GOT3 (cell line): ENCODE data around the gene SRF.
"Not testable (repeated sequence)": the region's sequence is repeated elsewhere in the genome, so short reads cannot be mapped to it uniquely, and the experiment has no call there.

Experiments
- DNase-seq: peaks from one replicate; lab custom pipeline; 2025; ENCODE audit warnings: mixed read lengths; lab: John Stamatoyannopoulos, UW

Gene SRF

GRCh38 chr6:43170931-43171706 is at the start of gene SRF:
Gene SRF, plus strand, starts transcription at chr6:43171269. Its CDS starts 388 bp downstream, at chr6:43171657.
- DNase-seq = peak; percentile 97

DNA sequence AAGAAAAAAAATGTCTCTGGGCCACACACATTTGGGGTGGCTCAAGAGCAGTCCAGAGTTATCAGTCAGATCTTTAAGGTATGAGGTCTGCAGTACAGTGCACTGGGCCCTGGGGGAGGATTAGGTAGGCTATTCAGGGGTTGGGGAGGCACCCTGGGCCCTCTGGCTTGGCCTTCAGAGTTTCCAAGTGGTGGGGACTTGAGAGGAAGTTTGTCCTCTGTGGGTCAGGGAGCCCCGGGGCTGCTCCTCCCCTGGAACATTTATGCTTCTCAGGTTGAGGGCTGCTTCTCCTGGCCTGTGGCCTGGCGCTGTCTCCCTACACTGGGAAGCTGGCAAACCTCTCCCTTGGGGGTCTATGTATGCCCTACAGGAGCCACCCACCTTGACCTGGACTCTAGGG is 48.9 kb upstream of the SRF start:
- DNase-seq = no peak

- DNase-seq = no peak
These were observed 47.4 kb upstream of the SRF start for GRCh38 chr6:43123461-43124314.

DNA sequence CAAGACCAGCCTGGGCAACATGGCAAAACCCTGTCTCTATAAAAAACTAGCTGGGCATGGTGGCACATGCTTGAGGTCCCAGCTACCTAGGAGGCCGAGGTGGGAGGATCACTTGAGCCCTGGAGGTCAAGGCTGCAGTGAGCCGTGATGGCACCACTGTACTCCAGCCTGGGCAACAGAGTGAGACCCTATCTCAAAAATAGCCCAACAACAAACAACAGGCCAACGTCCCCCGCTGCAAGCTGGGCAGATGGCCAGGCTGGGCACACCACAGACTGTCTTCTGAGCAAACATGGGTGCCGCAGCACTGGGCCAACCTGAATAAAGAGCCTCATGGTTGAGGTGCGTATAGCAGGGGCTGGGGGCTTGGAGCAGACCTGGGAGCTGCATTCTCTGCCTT is 46.6 kb upstream of the SRF start:
- DNase-seq = no peak

- no peak for DNase-seq
These were observed 46.0 kb upstream of the SRF start for GRCh38 chr6:43125119-43125518.

DNA sequence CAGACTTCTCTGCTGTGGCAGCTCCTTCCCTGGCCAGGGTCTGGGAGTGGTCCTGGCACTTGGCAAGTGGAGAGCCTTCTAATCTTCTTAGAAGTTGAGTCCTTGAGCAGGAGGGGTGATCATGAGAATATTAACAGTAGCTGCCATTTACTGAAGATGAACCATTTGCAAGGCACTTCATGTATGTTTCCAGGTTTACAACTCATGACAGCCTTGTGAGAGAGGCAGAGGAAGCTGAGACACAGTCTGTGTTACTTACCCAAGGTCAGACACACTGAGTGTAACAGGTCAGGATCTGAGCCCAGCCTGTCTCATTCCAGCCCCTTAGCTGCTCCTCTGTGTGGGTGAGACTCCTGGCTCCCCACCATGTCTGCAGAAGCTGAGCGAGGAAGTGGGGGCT is 45.5 kb upstream of the SRF start:
- no peak for DNase-seq

- DNase-seq = no peak
These were observed 43.9 kb upstream of the SRF start for GRCh38 chr6:43127180-43127579.

DNA sequence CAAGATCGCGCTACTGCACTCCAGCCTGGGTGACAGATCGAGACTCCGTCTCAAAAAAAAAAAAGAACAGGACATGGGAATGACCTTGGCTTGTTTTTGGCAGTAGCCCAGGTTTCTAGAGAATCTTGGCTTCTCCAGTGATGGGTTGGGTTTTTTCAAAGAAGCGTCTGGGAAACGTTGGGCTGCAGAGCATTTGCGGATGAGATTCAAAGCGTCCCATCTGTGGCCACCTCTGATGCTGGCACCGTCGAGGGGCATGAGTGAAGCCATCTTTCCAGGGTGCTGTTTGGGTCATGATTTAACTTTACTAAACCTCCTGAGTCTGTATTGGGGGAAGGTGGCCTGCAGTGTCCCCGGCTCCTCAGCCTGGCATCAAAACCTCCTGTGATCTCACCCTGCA is 43.2 kb upstream of the SRF start:
- no peak for DNase-seq

DNA sequence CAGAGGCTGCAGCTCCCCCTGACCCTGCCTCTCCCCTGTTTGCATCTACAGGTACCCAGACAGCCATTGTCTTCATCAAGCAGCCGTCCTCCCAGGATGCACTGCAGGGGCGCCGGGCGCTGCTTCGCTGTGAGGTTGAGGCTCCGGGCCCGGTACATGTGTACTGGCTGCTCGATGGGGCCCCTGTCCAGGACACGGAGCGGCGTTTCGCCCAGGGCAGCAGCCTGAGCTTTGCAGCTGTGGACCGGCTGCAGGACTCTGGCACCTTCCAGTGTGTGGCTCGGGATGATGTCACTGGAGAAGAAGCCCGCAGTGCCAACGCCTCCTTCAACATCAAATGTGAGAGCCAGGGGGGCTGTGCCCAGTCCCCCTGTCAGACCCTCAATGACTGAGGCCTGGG is 42.1 kb upstream of the SRF start:
- DNase-seq = no peak

GRCh38 chr6:43129434-43130194 is 41.5 kb upstream of the SRF start:
- DNase-seq = no peak

DNA sequence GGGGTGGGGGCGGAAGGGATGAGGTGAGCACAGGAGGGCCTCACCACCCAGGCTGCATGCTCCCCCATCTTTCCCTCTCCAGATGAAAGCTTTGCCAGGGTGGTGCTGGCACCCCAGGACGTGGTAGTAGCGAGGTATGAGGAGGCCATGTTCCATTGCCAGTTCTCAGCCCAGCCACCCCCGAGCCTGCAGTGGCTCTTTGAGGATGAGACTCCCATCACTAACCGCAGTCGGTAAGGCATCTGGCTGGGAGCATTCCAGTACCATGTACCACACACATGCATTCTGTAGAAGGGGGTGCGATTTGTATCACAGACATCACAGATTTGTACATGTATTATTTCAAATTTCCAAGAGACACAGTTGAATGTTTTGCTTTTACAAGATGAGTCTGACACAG is 40.6 kb upstream of the SRF start:
- no peak for DNase-seq

DNA sequence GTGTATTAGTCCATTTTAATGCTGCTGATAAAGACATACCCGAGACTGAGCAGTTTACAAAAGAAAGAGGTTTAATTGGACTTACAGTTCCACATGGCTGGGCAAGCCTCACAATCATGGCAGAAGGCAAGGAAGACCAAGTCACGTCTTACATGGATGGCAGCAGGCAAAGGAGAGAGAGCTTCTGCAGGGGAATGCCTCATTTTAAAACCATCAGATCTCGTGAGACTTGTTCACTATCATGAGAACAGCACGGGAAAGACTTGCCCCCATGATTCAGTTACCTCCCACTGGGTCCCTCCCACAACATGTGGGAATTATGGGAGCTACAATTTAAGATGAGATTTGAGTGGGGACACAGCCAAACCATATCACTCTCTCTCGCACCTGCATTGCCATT is 39.7 kb upstream of the SRF start:
- DNase-seq = not testable (repeated sequence)

DNA sequence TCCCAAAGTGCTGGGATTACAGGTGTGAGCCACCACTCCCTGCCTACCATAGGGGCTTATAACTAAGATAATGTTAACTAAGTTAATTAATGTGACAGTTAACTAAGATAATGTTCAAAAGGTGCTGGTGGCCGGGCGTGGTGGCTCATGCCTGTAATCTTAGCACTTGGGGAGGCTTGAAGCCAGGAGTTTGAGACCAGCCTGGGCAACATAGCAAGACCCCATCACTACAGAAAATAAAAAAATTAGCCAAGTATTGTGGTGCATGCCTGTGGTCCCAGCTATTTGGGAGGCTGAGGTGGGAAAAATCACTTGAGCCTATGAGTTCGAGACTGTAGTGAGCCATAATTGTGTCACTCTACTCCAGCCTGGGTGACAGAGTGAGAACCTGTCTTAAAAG is 32.8 kb upstream of the SRF start:
- DNase-seq = no peak

- not testable (repeated sequence) for DNase-seq
These were observed 31.1 kb upstream of the SRF start for GRCh38 chr6:43139973-43140372.

DNA sequence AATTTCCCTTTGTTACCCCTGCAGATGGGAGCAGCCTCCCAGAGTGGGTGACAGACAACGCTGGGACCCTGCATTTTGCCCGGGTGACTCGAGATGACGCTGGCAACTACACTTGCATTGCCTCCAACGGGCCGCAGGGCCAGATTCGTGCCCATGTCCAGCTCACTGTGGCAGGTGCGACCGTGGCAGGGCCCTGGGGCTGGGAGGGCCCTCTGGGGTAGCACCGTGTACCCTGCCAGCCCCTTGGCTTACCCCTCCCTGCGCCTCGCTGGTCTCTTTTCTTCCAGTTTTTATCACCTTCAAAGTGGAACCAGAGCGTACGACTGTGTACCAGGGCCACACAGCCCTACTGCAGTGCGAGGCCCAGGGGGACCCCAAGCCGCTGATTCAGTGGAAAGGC is 29.4 kb upstream of the SRF start:
- no peak for DNase-seq

DNA sequence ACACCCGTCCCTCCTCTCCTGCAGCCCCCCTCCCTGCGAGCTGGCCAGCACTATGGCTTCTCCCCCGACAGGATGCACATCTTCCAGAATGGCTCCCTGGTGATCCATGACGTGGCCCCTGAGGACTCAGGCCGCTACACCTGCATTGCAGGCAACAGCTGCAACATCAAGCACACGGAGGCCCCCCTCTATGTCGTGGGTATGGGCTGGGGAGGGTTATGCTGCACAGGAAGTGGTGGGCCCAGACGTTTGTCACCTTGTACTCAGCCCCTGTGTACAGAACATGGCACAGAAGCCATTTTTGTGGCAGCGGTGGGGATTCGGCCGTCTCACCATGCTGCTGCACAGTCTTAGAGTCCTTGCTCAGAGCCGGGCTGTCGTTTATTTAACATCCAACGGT is 29.0 kb upstream of the SRF start:
- no peak for DNase-seq

GRCh38 chr6:43143235-43144128 is 27.6 kb upstream of the SRF start:
- peak; percentile 76 for DNase-seq

- DNase-seq = no peak
These were observed 26.2 kb upstream of the SRF start for GRCh38 chr6:43144879-43145278.

DNA sequence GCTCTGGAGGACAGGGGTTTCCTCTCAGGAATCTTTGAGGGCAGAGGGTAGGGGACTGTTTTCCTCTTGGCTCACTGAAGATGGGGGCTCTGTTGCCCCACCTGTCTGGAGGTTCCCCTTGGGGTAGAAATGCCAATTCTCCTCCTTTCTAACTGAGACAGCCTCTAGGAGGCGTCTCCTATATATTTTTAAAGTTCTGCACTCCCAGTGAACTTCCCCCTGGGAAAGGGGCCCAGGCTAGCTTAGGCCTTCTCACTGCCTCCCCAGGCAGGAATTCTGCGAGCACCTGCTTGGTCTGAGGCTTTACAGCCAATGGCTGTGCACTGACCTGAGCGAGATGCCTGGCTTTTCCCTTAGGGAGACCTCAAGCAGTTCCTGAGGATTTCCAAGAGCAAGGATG is 24.8 kb upstream of the SRF start:
- no peak for DNase-seq

- no peak for DNase-seq
These were observed 24.1 kb upstream of the SRF start for GRCh38 chr6:43146709-43147688.
